Stimulated activated CD4-positive, alpha-beta T cell treated with anti-CD3 and anti-CD28 coated beads, TNF-alpha, amount 100 ng/mL, for 24 hours (primary cell): ENCODE results near the gene TBC1D22A.

Source experiments
- DNase-seq, 3 experiments: peaks; one replicate each; pipeline ENCODE4 v3.0.0-alpha.2; 2020; ENCODE audit warnings: low read depth in 3 of 3

The TBC1D22A gene

DNA sequence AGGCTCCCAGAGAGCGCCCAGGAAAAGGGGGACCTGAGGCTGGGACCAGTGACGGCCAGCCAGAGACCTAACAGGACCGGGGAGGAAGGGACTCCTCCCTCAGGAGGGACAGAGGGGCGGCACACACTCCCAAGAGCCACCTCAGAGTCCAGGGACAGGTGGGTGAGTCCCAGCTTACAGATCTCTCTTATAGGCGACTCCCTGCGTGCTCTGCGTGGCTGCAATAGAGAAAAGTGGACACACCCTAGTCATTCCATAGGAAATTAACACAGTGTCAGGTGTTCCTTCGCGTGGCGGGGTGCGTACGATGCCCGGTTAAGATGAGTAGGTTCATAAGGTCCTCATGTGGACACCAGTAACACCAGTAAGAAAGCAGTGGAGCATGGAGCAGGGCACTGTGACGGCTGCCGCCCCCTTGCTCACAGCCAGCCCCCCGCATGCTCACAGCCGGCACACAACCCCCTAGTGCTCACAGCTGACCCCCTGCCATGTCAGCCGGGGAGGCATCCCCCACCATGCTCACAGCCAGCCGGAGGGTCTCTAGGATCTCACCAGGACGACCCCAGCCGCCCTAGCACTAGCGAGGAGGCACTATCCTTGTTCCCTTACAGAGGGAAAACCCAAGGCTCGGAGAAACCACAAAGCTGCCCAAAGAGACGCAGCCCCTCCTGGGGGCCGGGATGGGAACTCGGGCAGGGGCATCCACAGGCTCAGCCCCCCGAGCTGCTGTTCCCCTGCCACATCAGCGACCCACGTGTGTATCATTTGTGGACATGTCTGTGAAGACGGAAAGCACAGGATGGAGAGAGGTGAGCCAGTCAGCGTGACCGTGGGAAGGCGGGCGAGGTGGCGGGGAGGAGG, 426.8 kb downstream of the TBC1D22A start:
- DNase-seq = no peak

- DNase-seq = no peak
Observed at GRCh38 chr22:47190276-47190956, 428.0 kb downstream of the TBC1D22A start.

DNA sequence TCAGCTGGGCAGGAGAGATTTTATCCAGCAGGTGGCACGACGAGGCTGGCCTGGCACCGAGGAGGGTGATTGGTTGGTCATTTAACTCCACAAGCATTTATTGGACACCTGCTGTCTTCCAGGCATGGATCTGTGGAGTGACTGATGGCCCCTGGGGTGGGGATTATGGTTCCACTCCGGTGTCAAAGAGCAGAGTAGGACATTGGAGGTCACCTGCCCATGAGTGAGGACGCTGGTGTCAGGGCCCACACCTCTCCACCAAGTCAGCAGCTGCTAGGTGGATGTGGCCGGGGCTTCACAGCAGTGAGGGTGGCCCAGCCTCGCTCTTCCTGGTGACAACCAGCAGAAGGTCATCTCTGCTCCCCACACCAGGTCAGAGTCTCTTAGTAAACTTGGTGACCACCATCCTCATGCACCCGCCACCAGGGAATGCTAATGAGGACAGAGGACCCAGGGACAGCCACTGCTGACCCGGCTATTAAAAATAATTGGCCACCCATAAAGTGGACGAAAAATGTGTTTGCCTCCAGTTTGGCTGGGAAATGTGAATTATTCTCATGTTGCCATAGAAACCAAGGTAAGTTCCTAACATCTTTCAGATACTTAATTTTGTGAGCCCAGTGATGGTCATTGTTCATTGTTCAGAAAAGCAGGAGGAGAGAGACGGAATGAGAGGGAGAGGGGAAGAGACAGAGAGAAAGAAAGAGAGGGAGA, 428.7 kb downstream of the TBC1D22A start:
- no peak for DNase-seq

GRCh38 chr22:47191671-47192650, 429.5 kb downstream of the TBC1D22A start:
- DNase-seq = no peak

- peak in 1 of 3 experiments; percentile 11 for DNase-seq
Observed at GRCh38 chr22:47192651-47193437, 430.4 kb downstream of the TBC1D22A start.

GRCh38 chr22:47193606-47194329, 431.3 kb downstream of the TBC1D22A start:
- no peak for DNase-seq

GRCh38 chr22:47194476-47195155, 432.2 kb downstream of the TBC1D22A start:
- DNase-seq = no peak

GRCh38 chr22:47195156-47195483, 432.7 kb downstream of the TBC1D22A start:
- no peak for DNase-seq

DNA sequence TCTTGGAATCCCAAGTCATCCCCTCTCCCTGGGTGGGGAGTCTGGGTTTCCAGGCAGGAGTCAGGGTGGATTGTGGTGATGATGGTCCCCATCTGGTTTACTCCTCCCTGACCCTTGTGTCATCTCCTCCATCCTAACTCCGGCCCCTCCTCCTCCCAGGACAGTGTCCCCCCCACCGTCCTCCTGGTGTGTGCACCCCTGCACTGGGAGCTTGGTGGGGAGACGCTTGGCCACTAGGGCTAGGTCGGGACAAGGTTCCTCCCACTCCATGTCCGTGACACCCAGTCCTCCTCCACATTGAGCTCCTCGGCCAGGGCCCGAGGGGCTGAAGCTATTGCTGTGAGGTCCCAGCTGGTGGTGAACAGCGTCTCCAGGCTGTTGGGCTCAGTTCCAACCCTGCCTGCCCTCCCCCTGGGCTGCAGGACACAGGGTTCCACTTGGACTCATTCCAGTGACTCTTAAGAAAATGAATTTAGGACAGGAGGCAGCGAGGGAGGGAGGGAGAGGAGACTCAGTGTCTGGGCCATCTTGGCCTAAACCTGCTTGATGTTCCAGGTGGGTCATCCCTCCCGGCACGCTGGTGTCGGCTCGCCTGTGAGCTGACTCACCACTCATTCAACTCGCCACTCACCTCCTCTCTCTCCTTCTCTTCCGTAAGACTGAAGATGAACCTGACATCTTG, 433.2 kb downstream of the TBC1D22A start:
- no peak for DNase-seq

DNA sequence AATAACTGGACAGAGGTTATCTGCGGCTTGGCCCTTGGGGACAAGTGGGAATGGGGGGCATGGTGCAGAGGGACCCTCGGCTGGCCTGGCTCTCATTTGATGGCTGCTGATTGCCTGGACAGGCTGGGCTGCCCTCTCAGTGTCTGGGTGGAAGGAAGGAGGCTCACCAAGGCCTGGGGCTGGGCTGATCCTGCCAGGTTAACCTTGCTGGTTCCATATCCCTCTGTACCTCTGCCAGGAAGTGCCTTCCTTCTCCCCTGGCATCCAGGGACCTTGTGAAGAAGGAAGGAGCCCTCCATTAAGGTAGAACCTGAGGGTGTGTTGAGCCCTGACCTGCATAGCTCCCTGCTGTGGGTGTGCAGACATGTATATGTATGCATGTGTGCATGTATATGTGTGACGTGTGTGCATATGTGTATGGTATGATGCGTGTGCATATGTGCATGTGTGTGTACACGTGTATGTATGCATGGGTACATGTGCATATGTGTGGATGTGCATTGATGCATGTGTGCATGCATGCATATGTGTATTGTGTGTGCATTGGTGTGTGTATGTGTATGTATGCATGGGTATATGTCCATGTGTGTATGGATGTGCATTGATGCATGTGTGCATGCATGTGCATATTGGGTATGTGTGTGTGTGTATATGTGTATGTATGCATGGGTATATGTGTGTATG, 433.9 kb downstream of the TBC1D22A start:
- DNase-seq = no peak

GRCh38 chr22:47196881-47197772, 434.7 kb downstream of the TBC1D22A start:
- no peak for DNase-seq

GRCh38 chr22:47197773-47198500, 435.5 kb downstream of the TBC1D22A start:
- no peak for DNase-seq

- DNase-seq = no peak
Observed at GRCh38 chr22:47198801-47199251, 436.4 kb downstream of the TBC1D22A start.

GRCh38 chr22:47199261-47199978, 437.0 kb downstream of the TBC1D22A start:
- no peak for DNase-seq

GRCh38 chr22:47199979-47200272, 437.5 kb downstream of the TBC1D22A start:
- no peak for DNase-seq
